HepG2 (cell line): ENCODE results near the gene WDFY1. TPM values are rescaled to one million over a fixed set of nuclear protein-coding genes. Genes with fewer than 3 reads are reported as not detected.

Source experiments
- GATAD2A ChIP-seq: IDR thresholded peaks from 2 replicates; pipeline ENCODE4 v1.6.1; 2016
- HNF4A ChIP-seq: sonication (generic); formaldehyde crosslinking; IDR thresholded peaks from 2 replicates; pipeline ENCODE4 v1.4.0; 2020; ENCODE audit warnings: missing genetic modification reagents
- MAFK ChIP-seq, 2 experiments: IDR thresholded peaks in 1 of 2; conservative IDR thresholded peaks in 1 of 2; 2 replicates each; pipeline ENCODE4 v1.6.1; 2011; ENCODE audit warnings: improper control_type of control experiment in 2 of 2, low read length in 2 of 2
- MATR3 ChIP-seq: sonication (generic); formaldehyde crosslinking; IDR thresholded peaks from 2 replicates; pipeline ENCODE4 v1.4.0; 2020; ENCODE audit warnings: missing genetic modification reagents
- PBX3 ChIP-seq: sonication (generic); formaldehyde crosslinking; IDR thresholded peaks from 2 replicates; pipeline ENCODE4 v1.8.1; 2023; ENCODE audit warnings: missing genetic modification reagents, inconsistent platforms, borderline replicate concordance
- PREB ChIP-seq: sonication (generic); formaldehyde crosslinking; IDR thresholded peaks from 2 replicates; pipeline ENCODE4 v1.4.0; 2020; ENCODE audit warnings: missing genetic modification reagents
- RARG ChIP-seq: sonication (generic); formaldehyde crosslinking; IDR thresholded peaks from 2 replicates; pipeline ENCODE4 v1.4.0; 2020; ENCODE audit warnings: low read depth, mild to moderate bottlenecking, missing genetic modification reagents
- SMARCC2 ChIP-seq: fragments of 450-650 bp; IDR thresholded peaks from 2 replicates; pipeline ENCODE4 v1.6.1; 2017; ENCODE audit warnings: antibody characterized with exemption, mild to moderate bottlenecking
- ZIK1 ChIP-seq: sonication (generic); formaldehyde crosslinking; IDR thresholded peaks from 2 replicates; pipeline ENCODE4 v1.5.0; 2020; ENCODE audit warnings: mild to moderate bottlenecking, low read depth, missing genetic modification reagents, borderline replicate concordance
- ZNF816 ChIP-seq: sonication (generic); formaldehyde crosslinking; IDR thresholded peaks from 2 replicates; pipeline ENCODE4 v1.8.0; 2022; ENCODE audit warnings: missing genetic modification reagents, mild to moderate bottlenecking, borderline replicate concordance
- polyA plus RNA-seq, 8 experiments: library from polyadenylated mRNA; depleted of rRNA in 3 of 8; stranded (reverse) in 7 of 8; unstranded in 1 of 8; fragments of >200 nt; fragmentation: Illumina TruSeq in 4 of 8; extraction: Trizol in 4 of 8; gene quantifications; 2 replicates each; pipeline versions ENCODE4 v1.2.1 to v1.2.3, GENCODE V29; 2011 to 2016; ENCODE audit warnings: low read depth in 4 of 8, missing spikeins in 1 of 8, mixed read lengths in 1 of 8; ENCODE audit not compliant: insufficient read depth in 1 of 8
- total RNA-seq, 5 experiments: library from RNA; depleted of rRNA; stranded (reverse); fragments of >200 nt; fragmentation: Illumina TruSeq; extraction: Trizol; gene quantifications; 2 replicates each; pipeline ENCODE4 v1.2.3, GENCODE V29; 2016; ENCODE audit warnings: low read depth in 1 of 5

Gene WDFY1
- total and polyA plus RNA-seq, 2 of the 13 experiments (the other 11 are each of a cell fraction or from before 2014, with no cell fraction given) = 77.0 to 78.4 TPM

GRCh38 chr2:223970343-223971128 is 25.4 kb upstream of the WDFY1 start (continued):
- TF ChIP-seq PBX3 (CRISPR knock-in tag) (no peak), RARG (CRISPR knock-in tag) (no peak), PREB (CRISPR knock-in tag) (no peak), GATAD2A (CRISPR knock-in tag) (peak; percentile 36; the same call in 1 of the 2 replicates), ZIK1 (CRISPR knock-in tag) (no peak), HNF4A (CRISPR knock-in tag) (0 out of 2 replicates have a peak, but pooled peaks have one; percentile 11), ZNF816 (CRISPR knock-in tag) (no peak), MAFK (conservative IDR thresholded peaks at IDR 0.05 in 1 of 2, IDR thresholded peaks at IDR 0.05 in 1 of 2; ENCODE audit: low read length in 2 of 2) (no peak), SMARCC2 (no peak), MATR3 (CRISPR knock-in tag) (no peak)
